ENCODE results near the gene CCDC136. TPM values are rescaled to one million over a fixed set of nuclear protein-coding genes. Genes with fewer than 3 reads are reported as not detected.

CCDC136 gene
- total RNA-seq, 2 donors from 2014 or later: 46.0 to 51.2 TPM

DNA sequence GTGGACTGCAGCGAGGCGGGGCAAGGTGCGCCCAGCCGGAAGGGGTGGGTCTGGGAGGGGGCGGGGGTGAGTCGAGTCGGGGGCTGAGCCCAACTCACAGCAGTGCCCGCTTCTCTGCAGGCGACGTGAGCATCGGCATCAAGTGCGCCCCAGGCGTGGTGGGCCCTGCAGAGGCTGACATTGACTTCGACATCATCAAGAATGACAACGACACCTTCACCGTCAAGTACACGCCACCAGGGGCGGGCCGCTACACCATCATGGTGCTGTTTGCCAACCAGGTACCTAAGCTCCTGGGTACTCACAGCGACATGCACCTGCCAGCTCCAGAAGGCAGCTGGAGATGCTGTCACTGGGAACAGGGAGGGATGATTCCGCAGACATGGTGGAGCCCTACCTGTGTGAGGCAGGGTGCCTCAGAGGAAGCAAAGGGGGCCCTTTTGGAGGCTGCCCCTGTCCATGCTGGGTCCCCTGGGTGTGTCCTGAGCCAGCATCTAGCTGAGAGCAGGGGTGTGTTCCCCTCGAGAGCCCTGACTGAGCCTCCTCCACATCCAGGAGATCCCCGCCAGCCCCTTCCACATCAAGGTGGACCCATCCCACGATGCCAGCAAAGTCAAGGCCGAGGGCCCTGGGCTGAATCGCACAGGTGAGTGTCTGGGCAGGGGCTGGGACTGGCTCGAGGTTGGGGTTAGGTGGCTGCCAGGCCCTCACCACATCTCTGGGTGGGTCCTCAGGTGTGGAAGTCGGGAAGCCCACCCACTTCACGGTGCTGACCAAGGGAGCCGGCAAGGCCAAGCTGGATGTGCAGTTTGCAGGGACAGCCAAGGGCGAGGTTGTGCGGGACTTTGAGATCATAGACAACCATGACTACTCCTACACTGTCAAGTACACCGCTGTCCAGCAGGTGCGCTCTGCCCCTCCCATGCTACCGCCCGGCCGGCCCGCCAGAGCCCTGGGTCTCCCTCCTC is 51.2 kb downstream of the CCDC136 start:
- Histone ChIP-seq H3K4me1 (ENCODE audit: control insufficient read depth, insufficient read depth, low read length) (no peaks in the 10 kb centered on the region), H3K27ac (ENCODE audit: low read depth, low read length) (no peak overlapping the region), H3K27me3 (ENCODE audit: control insufficient read depth, insufficient read depth, low read length, poor library complexity, severe bottlenecking) (no peaks in the 10 kb centered on the region), H3K9ac (ENCODE audit: extremely low read depth, low read length, poor library complexity, severe bottlenecking) (no peak overlapping the region), H3K4me3 (ENCODE audit: low read length) (no peak overlapping the region), H3K9me3 (ENCODE audit: control insufficient read depth, low read length) (no peaks in the 10 kb centered on the region), H3K36me3 (ENCODE audit: control insufficient read depth, insufficient read depth, low read length) (peaks cover 10% of the 10 kb centered on the region)
- Mint-ChIP-seq H3K4me1 (no peaks in the 10 kb centered on the region), H3K9me3 (no peaks in the 10 kb centered on the region), H3K27ac (no peak overlapping the region), H3K4me3 (no peak overlapping the region), H3K27me3 (ENCODE audit: insufficient read depth) (no peaks in the 10 kb centered on the region), H3K36me3 (ENCODE audit: low read depth) (peaks cover 1% of the 10 kb centered on the region)
- 94 to 95% methylated on average over 31 to 37 of the region's 38 CpGs for WGBS, 2 experiments (ENCODE audit: insufficient coverage in 1 of 2, insufficient read length in 1 of 2)
- TF ChIP-seq, protein P1, sequence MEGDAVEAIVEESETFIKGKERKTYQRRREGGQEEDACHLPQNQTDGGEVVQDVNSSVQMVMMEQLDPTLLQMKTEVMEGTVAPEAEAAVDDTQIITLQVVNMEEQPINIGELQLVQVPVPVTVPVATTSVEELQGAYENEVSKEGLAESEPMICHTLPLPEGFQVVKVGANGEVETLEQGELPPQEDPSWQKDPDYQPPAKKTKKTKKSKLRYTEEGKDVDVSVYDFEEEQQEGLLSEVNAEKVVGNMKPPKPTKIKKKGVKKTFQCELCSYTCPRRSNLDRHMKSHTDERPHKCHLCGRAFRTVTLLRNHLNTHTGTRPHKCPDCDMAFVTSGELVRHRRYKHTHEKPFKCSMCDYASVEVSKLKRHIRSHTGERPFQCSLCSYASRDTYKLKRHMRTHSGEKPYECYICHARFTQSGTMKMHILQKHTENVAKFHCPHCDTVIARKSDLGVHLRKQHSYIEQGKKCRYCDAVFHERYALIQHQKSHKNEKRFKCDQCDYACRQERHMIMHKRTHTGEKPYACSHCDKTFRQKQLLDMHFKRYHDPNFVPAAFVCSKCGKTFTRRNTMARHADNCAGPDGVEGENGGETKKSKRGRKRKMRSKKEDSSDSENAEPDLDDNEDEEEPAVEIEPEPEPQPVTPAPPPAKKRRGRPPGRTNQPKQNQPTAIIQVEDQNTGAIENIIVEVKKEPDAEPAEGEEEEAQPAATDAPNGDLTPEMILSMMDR (conservative IDR thresholded peaks at IDR 0.05): no peak
- DNase-seq: no peak

DNA sequence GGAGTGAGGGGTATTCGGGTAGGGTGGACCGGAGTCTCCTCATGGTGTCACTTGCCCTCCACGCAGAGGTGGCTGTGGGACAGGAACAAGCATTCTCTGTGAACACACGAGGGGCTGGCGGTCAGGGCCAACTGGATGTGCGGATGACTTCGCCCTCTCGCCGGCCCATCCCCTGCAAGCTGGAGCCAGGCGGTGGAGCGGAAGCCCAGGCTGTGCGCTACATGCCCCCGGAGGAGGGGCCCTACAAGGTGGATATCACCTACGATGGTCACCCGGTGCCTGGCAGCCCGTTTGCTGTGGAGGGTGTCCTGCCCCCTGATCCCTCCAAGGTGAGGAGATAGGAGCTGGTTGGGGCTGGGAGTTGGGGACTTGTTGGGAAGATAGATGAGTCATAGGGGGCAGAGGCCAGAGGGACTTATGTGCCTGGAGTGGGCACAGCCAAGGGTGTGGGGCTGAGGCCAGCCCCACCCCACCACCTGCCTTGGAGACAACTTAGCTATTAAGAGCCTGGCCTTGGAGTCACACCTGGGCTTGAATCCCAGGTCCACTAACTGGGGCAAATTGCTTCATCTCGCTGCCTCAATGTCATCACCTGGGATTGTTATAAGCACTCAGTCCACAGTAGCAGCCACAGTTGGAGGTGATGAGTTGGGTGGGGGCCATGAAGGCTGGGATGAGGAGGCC is 52.3 kb downstream of the CCDC136 start:
- H3K27me3 Mint-ChIP-seq (ENCODE audit: insufficient read depth): no peaks in the 10 kb centered on the region
- no peaks in the 10 kb centered on the region for H3K27me3 ChIP-seq (ENCODE audit: control insufficient read depth, insufficient read depth, low read length, poor library complexity, severe bottlenecking)
- no peak overlapping the region for H3K9ac ChIP-seq (ENCODE audit: extremely low read depth, low read length, poor library complexity, severe bottlenecking)
- no peak overlapping the region for H3K27ac Mint-ChIP-seq
- peaks cover 1% of the 10 kb centered on the region for H3K36me3 Mint-ChIP-seq (ENCODE audit: low read depth)
- H3K36me3 ChIP-seq (ENCODE audit: control insufficient read depth, insufficient read depth, low read length): peaks cover 7% of the 10 kb centered on the region
- no peaks in the 10 kb centered on the region for H3K9me3 Mint-ChIP-seq
- H3K4me3 ChIP-seq (ENCODE audit: low read length): no peak overlapping the region
- 94 to 95% methylated on average over 12 to 17 of the region's 17 CpGs for WGBS, 2 experiments (ENCODE audit: insufficient coverage in 1 of 2, insufficient read length in 1 of 2)
- DNase-seq: no peak
- H3K27ac ChIP-seq (ENCODE audit: low read depth, low read length): no peak overlapping the region
- H3K9me3 ChIP-seq (ENCODE audit: control insufficient read depth, low read length): no peaks in the 10 kb centered on the region
- H3K4me1 ChIP-seq (ENCODE audit: control insufficient read depth, insufficient read depth, low read length): no peaks in the 10 kb centered on the region
- no peaks in the 10 kb centered on the region for H3K4me1 Mint-ChIP-seq
- no peak overlapping the region for H3K4me3 Mint-ChIP-seq
- TF ChIP-seq, protein P1 (conservative IDR thresholded peaks at IDR 0.05): no peak

DNA sequence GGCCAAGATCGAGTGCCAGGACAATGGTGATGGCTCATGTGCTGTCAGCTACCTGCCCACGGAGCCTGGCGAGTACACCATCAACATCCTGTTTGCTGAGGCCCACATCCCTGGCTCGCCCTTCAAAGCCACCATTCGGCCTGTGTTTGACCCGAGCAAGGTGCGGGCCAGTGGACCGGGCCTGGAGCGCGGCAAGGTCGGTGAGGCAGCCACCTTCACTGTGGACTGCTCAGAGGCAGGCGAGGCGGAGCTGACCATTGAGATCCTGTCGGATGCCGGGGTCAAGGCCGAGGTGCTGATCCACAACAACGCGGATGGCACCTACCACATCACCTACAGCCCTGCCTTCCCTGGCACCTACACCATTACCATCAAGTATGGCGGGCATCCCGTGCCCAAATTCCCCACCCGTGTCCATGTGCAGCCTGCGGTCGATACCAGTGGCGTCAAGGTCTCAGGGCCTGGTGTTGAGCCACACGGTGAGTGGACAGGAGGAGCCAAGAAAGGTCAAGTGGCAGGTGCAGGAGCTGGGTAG is 53.1 kb downstream of the CCDC136 start:
- Histone ChIP-seq H3K4me3 (ENCODE audit: low read length) (no peak overlapping the region), H3K9me3 (ENCODE audit: control insufficient read depth, low read length) (no peaks in the 10 kb centered on the region), H3K36me3 (ENCODE audit: control insufficient read depth, insufficient read depth, low read length) (peaks cover 7% of the 10 kb centered on the region), H3K9ac (ENCODE audit: extremely low read depth, low read length, poor library complexity, severe bottlenecking) (no peak overlapping the region), H3K27ac (ENCODE audit: low read depth, low read length) (no peak overlapping the region), H3K27me3 (ENCODE audit: control insufficient read depth, insufficient read depth, low read length, poor library complexity, severe bottlenecking) (no peaks in the 10 kb centered on the region), H3K4me1 (ENCODE audit: control insufficient read depth, insufficient read depth, low read length) (no peaks in the 10 kb centered on the region)
- DNase-seq: no peak
- Mint-ChIP-seq H3K4me3 (no peak overlapping the region), H3K27me3 (ENCODE audit: insufficient read depth) (no peaks in the 10 kb centered on the region), H3K27ac (no peak overlapping the region), H3K9me3 (no peaks in the 10 kb centered on the region), H3K36me3 (ENCODE audit: low read depth) (peaks cover 1% of the 10 kb centered on the region), H3K4me1 (no peaks in the 10 kb centered on the region)
- 94 to 97% methylated on average over 22 to 25 of the region's 25 CpGs for WGBS, 2 experiments (ENCODE audit: insufficient coverage in 1 of 2, insufficient read length in 1 of 2)
- TF ChIP-seq, protein P1 (conservative IDR thresholded peaks at IDR 0.05): no peak

Data from endodermal cell (in vitro differentiated cells).